Stomach smooth muscle (tissue), 2 donors: ENCODE data around the gene GFPT2.
A peak's percentile ranks its signal among the peaks of the same experiment; 100 is the strongest.

Experiments
- H3K27ac ChIP-seq: one replicate; pipeline ENCODE4 v1.7.0; 2013; ENCODE audit warnings: mild to moderate bottlenecking, low read length, inconsistent platforms
- H3K27me3 ChIP-seq, 2 donors: one replicate each; pipeline ENCODE4 v1.7.0; 2013; ENCODE audit warnings: low read length in 2 of 2; ENCODE audit not compliant: insufficient read depth in 2 of 2, control insufficient read depth in 1 of 2
- H3K36me3 ChIP-seq, 2 donors: one replicate each; pipeline ENCODE4 v1.7.0; 2013; ENCODE audit warnings: low read length in 2 of 2; ENCODE audit not compliant: control insufficient read depth in 2 of 2, insufficient read depth in 2 of 2
- H3K4me1 ChIP-seq: one replicate; pipeline ENCODE4 v1.7.0; 2013; ENCODE audit warnings: low read length; ENCODE audit not compliant: control insufficient read depth, insufficient read depth
- H3K4me3 ChIP-seq, 2 donors: one replicate each; pipeline ENCODE4 v1.7.0; 2013; ENCODE audit warnings: low read length in 2 of 2
- H3K9ac ChIP-seq, 2 donors: one replicate each; pipeline ENCODE4 v1.7.0; 2013; ENCODE audit warnings: low read length in 2 of 2, mild to moderate bottlenecking in 1 of 2
- H3K9me3 ChIP-seq, 2 donors: one replicate each; pipeline ENCODE4 v1.7.0; 2013; ENCODE audit warnings: low read length in 2 of 2; ENCODE audit not compliant: control insufficient read depth in 2 of 2
- donor health status: healthy.
- donor health status: Pancreatic carcinoma.

Gene GFPT2

DNA sequence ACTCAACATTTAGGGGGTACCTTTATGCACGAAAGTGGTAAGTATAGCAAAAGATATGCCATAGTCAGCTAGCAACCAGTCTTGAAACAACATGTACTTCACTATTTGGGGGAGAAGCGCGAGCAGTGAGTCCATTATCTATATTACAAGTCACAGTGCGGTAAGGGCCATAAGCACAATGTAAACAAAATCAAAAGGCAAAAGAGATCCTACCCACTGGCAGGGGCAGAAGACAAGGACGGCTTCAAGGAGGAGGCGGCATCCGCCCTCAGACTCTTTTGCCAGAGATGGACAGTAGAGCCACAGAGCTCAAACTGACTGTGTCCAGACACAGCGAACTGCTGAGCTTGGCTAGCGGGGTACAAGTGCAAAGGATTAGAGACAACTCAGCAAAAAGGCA, 70.9 kb downstream of the GFPT2 start:
- Histone ChIP-seq H3K9me3 (no peaks in the 10 kb centered on the region), H3K27ac (no peak overlapping the region), H3K36me3 (peaks cover 6 to 30% of the 10 kb centered on the region in 2 donors)

DNA sequence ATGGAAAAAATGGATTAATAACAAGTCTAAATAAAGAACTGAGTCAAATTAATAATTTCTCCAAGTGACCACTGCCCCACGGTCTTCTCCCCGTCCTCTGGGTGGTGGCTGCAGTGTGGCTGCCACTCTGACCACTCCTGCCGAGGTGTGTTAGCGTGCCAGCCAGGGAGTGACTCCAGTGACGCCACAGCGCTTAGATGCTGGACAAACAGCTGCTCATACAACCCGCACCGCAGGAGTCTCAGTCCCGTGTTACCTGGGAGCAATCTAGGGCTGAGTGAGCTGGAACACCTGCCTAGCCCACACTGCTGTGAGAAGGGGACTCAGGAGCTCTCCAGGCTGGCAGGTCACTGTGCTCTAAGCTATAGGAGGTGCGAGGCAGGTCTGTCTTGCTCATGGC, 71.4 kb downstream of the GFPT2 start:
- Histone ChIP-seq H3K4me1 (no peaks in the 10 kb centered on the region), H3K9ac (no peak overlapping the region), H3K9me3 (no peaks in the 10 kb centered on the region), H3K36me3 (peaks cover 11 to 34% of the 10 kb centered on the region in 2 donors), H3K27me3 (no peaks in the 10 kb centered on the region), H3K27ac (no peak overlapping the region), H3K4me3 (no peak overlapping the region)

More for the DNA sequence above, 70.9 kb downstream of the GFPT2 start:
- Histone ChIP-seq H3K27me3 (no peaks in the 10 kb centered on the region), H3K4me1 (no peaks in the 10 kb centered on the region), H3K4me3 (no peak overlapping the region), H3K9ac (no peak overlapping the region)

DNA sequence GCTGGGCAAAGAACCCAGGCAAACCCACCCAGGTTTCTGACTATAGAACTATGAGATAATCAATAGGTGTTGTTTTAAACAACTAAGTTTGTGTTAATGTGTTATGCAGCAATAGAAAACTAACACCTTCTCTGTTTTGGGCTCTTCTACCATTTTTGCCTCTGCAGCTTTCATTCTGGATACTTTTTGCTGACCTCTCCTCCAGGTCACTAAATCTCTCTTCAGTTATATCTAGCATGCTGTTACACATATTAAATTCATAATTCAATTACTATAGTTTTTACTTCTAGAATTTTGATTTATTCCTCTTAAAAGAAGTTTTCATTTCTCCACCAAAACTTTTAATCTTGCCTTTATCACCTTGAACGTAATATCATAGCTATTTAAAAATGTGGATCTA, 78.4 kb downstream of the GFPT2 start:
- no peak overlapping the region for H3K4me3 ChIP-seq
- H3K9me3 ChIP-seq: no peaks in the 10 kb centered on the region
- no peak overlapping the region for H3K27ac ChIP-seq
- no peak overlapping the region for H3K9ac ChIP-seq
- peaks cover 21 to 25% of the 10 kb centered on the region in 2 donors for H3K36me3 ChIP-seq
- H3K4me1 ChIP-seq: no peaks in the 10 kb centered on the region
- no peaks in the 10 kb centered on the region for H3K27me3 ChIP-seq

DNA sequence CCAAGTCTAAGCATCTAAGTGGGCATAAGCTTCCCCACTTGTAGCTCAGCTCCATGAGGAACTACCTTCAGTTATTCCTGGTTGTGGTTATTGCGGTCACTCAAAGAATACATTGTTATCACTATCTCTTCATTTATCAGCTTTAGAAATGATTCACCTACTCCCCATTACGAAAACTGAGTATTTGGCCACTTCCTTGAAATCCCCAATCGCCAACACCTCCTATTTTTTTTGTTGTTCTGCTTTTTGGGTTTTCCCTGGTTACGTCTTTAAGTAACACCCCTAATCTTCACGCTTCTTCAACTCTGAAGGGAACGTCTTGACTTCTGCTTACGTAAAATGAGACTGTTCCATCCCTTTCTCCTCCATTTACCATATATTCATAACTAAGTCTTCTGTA, 81.9 kb downstream of the GFPT2 start:
- Histone ChIP-seq H3K27ac (no peak overlapping the region), H3K27me3 (no peaks in the 10 kb centered on the region), H3K36me3 (peaks cover 25 to 30% of the 10 kb centered on the region in 2 donors), H3K4me1 (no peaks in the 10 kb centered on the region), H3K9me3 (peaks cover 0 to 6% of the 10 kb centered on the region in 2 donors), H3K9ac (no peak overlapping the region), H3K4me3 (no peak overlapping the region)

DNA sequence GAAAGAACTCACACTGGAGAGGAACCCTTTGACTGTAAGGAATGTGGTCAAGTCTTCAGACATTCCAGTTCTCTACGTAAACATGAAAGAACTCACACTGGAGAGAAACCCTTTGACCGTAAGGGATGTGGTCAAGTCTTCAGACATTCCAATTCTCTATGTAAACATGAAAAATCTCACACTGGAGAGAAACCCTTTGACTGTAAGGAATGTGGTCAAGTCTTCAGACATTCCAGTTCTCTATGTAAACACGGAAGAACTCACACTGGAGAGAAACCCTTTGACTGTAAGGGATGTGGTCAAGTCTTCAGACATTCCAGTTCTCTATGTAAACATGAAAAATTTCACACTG, 93.9 kb downstream of the GFPT2 start:
- Histone ChIP-seq H3K27ac (no peak overlapping the region), H3K4me1 (no peaks in the 10 kb centered on the region), H3K36me3 (peaks cover 58 to 65% of the 10 kb centered on the region in 2 donors), H3K27me3 (no peaks in the 10 kb centered on the region), H3K9ac (no peak overlapping the region), H3K4me3 (peak overlapping the region in 1 of 2 donors; percentile 35), H3K9me3 (peaks cover 33 to 81% of the 10 kb centered on the region in 2 donors)

DNA sequence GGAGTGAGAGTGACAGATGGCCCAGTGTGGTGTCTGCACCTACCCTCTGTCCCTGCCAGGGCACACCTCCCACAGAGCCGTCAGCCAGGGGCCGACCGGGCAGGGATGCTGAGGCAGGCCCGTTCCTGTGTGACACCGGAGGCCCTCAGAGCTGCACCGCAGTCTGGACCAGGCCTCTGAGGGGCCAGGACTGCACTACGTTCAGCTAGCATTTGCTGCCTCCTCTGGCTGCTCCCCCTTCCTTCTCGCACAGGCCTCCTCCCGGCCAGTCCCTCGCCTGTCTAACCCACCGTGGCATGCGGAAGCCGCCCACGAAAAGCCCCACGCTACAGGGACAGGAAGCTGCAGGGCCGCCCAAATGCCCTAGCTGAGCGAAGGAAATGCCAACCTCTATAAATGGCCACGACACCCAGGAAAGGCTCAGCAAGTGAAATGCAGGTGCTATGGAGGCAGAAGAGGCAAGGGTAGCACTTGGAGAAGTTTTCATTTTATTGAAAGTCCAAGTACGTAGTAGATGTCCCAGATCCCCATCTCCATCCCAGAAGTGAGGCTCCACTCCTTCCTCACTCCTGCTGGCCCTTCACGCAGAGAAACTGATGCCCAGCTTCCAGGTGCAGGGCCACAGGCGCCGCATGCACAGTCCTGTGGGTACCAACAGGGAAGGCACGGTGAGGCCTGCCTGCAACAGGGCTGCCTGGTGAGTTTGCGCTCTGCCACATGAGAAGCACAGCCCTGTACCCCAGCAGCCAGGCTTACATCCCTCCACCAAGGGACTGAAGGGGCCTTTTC, 99.9 kb downstream of the GFPT2 start:
- H3K36me3 ChIP-seq: peaks cover 35 to 38% of the 10 kb centered on the region in 2 donors

DNA sequence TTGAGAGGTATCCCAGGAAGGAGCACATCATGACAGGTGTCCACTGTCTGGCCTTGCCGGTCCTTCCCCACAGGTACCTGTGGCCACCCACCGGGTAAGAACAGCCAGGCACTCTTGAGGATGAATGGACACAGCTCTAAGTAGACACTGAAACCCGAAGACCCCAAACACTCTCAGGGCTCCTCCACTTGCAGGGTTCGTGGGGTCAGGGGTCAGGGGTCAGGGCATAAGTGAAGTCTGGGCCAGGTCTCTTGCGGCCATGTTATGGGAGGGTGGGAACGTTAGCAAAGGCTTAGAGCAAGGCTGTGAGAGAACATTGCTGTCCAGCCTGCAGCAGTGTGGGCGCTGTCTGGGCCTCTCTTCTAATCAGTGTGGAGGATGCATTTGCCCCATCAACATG, 101.2 kb downstream of the GFPT2 start:
- H3K4me3 ChIP-seq: no peak overlapping the region
- H3K9ac ChIP-seq: no peak overlapping the region
- peaks cover 34 to 44% of the 10 kb centered on the region in 2 donors for H3K36me3 ChIP-seq
- H3K27me3 ChIP-seq: no peaks in the 10 kb centered on the region
- H3K9me3 ChIP-seq: peaks cover 11 to 68% of the 10 kb centered on the region in 2 donors
- H3K4me1 ChIP-seq: no peaks in the 10 kb centered on the region
- H3K27ac ChIP-seq: no peak overlapping the region

More for the DNA sequence above, 99.9 kb downstream of the GFPT2 start:
- no peak overlapping the region for H3K9ac ChIP-seq
- no peak overlapping the region for H3K27ac ChIP-seq
- peaks cover 17 to 76% of the 10 kb centered on the region in 2 donors for H3K9me3 ChIP-seq
- no peaks in the 10 kb centered on the region for H3K4me1 ChIP-seq
- H3K4me3 ChIP-seq: no peak overlapping the region
- H3K27me3 ChIP-seq: no peaks in the 10 kb centered on the region

DNA sequence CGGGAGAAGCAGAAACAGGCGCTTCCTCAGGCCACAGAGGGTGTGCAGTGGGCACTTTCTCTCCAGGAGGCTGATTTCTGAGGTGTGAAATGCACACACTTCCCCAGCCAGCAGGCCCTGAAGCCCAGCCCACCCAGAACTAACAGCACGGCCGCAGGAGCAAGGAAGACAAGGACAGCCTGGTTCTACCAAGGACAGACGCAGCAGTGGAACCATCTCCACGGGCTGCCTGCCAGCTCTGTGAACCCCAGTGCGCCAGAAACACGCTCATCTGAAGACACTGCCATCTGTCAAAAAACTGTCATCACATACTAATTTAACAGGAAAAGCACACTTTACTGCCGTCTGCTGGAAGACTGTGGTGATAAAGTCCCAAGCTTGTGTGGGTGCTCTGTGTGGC, 102.0 kb downstream of the GFPT2 start:
- Histone ChIP-seq H3K27ac (no peak overlapping the region), H3K9ac (no peak overlapping the region), H3K9me3 (peaks cover 11 to 61% of the 10 kb centered on the region in 2 donors), H3K36me3 (peaks cover 30 to 39% of the 10 kb centered on the region in 2 donors), H3K4me1 (no peaks in the 10 kb centered on the region), H3K27me3 (no peaks in the 10 kb centered on the region), H3K4me3 (no peak overlapping the region)
